Iris pigment epithelial cell (primary cell): Measurements from ENCODE around the gene MTA1.

Experiments
- DNase-seq: peaks from one replicate; pipeline ENCODE4 v3.0.0-alpha.2; 2011; ENCODE audit warnings: low read depth

MTA1 gene

DNA sequence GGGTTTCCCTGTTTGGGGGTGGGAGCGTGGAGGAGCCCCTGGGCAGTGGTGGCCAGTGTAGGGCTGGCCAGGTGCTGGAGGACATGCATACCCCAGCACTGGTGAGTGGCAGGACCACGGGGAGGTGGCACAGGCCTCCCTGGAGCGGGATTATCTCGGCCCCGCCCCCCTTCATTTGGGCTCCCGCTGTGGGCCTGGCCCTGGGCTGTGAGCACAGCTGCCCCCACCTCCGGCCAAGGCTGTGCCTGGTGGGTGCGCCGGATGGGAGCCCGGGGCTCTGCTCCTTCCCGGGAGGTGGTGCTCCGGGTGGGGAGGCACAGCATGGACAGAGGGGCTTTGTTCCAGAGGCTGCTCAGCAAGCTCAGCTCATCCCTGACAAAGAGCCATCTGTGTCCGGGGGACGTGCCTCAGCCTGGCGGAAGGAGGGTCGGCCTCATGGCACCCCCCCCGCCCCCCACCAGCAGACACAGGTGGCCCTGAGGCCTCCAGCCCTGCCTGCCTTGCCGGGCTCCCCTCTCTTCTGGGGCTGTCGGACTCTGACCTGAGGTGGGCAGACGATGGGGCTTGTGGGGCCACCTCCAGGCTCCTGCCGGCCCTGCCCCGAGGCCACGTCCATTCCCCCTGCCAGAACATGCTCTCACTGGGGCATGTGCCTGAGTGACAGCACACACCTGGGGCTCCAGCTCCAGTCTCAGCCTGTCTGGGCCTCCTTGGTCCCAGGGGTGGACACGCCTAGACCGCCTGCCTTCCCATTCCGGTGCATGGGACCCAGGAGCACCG lies 79.8 kb downstream of the MTA1 start:
- no peak for DNase-seq

DNA sequence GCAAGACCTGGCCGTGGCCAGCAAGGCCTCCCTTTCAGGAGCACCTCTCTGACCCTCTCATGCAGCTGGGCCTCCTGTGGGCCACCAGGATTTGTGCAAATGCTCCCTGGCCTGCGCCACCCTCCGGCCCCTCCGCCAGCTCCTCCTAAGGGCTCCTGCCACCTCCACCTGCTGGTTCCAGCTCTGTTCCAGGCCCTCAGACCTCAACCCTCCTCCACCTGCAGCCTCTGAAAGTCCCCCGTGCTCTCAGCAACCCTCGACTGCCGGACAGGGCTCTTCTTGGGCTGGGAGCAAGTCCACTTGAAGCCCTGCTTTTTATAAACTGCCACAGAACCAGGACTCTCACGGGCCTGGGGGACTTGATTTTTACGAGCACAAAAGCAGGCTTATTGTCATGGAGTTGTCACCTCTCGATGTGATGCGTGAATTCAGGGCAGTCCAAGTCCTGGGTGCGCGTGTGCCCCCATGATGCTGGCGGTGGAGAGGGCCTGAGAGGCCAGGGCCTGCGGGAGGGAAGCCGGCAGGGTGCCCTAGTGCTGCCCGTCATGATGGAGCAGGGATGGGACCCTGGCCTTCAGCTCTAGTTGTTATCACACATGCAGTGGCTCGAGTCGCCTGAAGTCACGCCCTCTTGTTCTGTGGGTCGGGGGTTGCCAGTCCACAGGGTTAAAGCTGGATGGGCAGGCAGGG lies 80.6 kb downstream of the MTA1 start:
- no peak for DNase-seq

DNA sequence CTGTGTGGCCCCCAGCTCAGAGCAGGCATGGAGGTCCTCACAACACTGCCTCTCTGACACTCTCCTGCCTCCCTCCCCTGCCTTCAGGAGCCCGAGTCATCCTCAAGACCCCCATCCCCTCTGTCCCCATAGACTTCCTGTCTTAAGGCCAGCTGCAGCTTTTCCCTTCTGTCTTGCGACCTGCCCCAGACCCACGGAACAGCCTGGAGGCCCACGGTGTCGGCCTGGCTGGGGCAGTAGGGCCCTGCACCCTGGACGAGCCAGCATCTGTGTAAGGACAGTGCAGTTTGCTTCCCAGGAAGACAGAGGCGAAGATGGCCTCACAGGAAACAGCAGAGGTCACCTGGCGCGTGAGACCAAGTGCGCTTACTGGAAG lies 81.1 kb downstream of the MTA1 start:
- DNase-seq: no peak

DNA sequence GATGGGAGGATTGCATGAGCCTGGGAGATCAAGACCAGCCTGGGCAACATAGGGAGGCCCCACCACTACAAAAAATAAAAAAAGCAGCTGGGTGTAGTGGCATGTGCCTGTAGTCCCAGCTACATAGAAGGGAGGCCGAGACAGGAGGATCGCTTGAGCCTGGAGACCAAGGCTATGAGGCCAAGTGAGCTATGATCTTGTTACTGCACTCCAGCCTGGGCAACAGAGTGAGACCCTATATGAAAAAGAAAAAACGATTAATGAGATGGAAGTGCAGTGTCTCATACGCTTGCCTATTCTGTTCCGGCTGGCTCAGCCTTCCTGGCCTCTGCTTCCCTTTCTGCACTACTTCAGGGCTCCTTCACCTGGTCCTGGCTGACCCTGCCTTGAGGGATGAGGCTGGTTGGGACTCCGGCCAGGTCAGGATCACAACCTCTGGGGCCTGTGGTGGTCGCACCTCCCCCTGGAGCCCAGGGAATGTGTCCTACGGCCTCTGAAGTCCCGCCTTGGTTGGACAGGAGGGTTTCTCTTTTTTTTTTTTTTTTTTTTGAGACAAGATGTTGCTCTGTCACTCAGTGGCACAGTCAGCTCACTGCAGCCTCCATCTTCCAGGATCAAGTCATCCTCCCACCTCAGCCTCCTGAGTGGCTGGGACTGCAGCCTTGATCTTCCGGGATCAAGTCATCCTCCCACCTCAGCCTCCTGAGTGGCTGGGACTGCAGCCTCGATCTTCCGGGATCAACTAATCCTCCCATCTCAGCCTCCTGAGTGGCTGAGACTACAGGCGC lies 82.1 kb downstream of the MTA1 start:
- no peak for DNase-seq

DNA sequence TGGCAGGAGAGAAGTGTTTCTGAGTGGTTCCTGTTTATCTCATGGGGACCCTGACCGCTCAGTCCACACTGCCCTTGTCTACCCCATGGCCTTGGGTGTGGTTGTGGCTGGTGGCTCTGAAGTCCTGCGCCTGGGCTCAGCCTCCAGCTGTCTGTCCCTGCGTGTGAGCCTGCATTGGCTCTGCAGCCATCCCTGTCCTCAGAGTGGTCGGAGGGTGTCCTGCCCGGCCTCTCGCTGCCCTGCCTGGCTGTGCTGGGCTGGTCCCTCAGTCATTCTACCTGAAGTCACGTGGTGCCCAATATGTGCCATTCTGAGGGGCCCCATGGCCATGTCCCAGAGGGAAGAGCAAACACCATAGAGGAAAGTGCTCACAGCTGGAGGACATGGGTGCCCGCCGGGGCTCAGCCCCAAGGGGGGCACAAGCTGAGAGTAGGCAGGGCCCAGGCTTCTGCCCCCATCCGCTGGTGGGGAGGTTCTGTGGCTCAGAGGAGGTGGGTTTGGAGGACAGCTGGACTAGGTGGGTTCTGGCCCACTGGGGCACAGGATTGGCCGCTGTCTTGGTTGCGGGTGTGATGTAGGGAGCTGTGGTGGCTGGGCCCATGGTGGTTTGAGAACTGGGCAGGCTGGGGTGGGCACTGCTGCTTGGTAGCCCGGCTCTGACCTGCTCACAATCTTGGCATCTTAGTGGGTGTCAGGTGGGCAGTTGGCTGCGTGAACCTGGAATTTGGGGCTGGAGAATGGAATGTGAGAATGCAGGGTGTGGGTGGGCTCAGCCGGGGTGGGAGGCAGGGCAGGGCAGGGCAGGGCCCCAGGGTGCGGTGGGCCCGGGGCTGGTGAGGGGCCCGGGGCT lies 83.0 kb downstream of the MTA1 start:
- no peak for DNase-seq

DNA sequence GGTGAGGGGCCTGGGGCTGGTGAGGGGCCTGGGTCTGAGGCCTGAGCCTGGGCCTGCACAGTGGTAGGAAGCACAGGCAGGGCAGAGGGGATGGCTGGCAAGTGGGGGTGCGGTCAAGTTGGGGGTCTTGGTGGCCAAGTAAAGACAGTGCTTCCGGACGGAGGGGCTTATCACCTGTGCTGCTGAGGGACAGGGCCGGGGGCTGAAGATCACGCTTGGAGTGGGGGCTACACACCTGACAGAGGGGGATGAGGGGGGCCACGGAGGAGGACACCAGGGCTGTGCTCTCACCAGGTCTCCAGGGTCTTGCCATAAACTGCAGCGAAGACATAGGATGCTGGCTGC lies 83.6 kb downstream of the MTA1 start:
- no peak for DNase-seq

DNA sequence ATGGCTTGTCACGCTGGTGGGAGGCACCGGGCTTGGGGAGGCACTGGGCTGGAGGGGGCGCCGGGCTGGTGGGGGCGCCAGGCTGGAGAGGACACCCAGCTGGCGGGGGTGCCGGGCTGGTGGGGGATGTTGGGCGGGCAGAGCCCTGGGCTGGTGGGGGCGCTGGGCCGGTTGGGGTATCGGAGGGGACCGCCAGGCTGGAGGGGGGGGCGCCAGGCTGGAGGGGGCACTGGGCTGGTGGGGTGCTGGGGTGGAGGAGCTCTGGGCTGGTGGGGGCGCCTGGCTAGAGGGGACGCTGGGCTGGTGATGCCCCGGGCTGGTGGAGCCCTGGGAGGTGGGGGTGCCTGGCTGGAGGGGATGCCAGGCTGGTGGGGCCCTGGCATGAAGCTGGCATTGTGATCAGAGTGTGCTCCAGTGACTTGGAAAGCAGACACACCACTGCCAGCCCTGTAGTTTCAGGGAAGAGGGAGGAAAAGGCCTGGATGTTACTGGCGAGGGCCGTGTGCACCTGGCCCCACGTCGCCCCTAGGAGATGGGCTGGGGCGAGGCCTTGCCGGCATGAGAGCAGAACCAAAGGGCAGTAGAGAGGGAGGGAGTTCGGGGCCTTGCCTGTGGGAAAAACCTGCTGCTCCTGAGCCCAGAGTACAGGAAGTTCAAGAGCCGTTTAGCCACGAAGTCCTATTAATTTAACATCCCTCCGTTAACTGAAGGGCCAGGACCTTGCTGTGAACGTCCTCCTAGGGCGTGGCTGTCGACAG lies 84.5 kb downstream of the MTA1 start:
- DNase-seq: no peak

DNA sequence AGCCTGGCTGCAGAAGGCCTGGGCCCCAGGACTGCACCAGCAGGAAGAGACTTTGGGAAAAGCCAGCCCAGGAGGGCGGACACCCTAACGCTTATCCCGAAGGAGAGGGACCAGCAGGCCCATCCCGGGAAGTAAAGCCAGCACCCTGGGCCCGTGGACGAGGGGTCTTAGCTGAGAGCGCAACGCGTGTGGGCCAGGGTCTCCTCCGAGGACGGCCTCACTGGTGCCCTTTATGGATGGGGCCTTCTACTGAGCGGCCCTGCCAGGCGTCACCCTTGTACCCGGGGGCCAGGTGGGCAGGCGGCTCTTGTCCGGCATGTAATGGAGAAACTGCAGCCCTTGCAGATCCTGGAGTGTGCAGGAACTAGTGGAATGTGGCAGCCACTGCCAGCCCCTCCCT lies 85.5 kb downstream of the MTA1 start:
- DNase-seq: no peak

DNA sequence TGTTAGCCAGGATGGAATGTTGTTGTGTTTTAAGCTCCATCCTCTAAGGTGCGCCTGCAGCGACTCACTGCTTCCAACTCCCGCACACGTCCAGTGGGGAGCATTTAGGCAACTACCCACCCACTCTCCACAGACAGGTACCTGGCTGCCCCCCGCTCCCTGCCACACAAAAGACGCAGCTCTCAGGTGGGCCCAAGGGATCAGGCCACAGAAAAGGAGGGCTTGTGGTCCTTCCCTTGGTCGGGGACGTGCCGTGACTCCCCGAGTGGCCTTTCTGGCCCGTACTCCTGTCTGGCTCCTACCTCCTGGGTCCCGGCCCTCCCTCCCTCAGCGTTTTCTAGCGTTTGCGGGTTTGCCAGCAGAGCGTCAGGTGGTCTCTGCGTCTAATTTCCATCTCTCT lies 87.6 kb downstream of the MTA1 start:
- DNase-seq: no peak

DNA sequence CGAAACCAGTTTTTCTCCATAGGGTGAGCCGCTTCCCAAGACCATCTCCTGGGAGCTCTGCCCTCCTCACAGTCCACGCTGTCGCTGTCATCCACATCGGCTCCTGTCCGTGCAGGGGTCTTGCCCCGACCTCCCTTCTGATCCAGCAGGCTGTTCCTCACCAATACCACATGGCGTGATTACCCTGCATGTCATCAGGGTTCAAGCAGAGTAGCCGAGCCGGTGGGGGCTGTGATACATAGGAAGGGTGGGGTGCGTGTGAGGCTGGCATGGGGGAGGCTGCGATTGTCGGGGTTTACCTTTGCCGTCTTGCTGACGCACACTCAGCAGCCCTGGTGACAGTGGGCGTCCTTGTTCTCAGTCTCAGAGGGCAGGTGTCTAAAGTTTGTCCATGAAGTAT lies 88.4 kb downstream of the MTA1 start:
- DNase-seq: no peak

DNA sequence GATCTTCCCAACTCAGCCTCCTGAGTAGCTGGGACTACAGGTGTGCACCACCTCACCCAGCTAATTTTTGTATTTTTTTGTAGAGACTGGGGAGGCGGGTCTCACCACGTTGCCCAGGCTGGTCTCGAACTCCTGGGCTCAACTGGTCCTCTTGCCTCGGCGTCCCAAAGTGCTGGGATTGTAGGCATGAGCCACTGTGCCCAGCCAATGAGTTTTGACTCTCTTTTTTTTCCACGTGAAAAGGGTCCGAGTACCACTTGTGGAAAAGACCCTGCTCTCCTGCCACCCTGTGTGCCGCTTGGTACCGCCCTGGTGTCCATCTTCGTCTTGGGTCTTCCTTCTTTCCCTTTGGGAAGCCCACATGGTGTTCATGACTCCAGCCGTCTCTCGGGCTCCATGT lies 89.0 kb downstream of the MTA1 start:
- DNase-seq: no peak

DNA sequence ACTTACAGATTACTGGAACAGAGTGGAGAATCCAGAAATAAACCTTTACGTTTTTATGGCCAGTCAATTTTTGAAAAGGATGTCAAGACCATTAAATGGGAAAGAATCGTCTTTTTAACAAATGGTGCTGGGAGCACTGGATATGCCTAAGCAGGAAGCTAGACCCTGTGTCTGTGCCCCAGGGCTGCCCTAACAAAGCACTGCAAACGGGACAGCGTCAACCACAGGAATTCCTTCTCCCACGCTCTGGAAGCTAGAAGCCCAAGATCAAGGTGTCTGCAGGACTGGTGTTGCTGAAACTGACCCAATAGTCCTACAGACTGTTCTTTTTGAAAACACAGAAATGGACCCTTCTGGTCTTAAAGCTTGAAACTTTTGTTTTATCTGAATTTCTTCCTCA lies 97.5 kb downstream of the MTA1 start:
- DNase-seq: no peak

DNA sequence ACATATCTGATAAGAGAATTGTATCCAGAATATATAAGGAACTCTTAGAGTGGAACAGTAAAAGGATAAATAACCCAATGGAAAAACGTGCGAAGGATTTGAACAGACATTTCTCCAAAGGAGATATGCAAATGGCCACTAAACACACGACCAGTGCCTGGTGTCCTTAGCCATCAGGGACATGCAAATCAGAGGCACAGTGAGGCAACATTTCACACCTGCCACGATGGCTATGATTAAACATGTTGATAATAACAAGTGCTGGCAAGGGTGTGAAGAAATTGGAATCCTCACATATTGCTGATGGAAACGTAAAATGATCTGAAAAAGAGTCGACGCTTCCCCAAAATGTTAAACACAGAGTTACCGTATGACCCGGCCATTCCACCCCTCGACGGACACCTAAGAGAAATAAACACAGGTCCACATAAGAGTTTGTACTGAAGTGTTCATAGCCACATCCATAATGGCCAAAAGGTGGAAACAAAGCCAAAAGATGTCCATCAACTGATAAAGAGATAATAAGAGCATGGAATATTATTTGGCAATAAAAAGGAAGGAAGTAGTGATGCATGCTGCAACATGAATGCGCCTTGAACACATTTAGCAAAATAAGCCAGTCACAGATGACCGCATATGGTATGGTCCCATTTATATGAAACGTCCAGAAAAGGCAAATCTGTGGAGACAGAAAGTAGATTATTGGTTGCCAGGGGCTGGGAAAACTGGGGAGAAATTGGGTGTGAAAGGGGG lies 100.5 kb downstream of the MTA1 start:
- DNase-seq: no peak
